HG03139 (cell line): ENCODE measurements around the gene COL13A1.

Experiments
- ATAC-seq: cut with Tn5 transposase; IDR thresholded peaks from one replicate; pipeline ENCODE4 v1.9.1; 2021; ENCODE audit not compliant: unreplicated experiment

The COL13A1 gene

DNA sequence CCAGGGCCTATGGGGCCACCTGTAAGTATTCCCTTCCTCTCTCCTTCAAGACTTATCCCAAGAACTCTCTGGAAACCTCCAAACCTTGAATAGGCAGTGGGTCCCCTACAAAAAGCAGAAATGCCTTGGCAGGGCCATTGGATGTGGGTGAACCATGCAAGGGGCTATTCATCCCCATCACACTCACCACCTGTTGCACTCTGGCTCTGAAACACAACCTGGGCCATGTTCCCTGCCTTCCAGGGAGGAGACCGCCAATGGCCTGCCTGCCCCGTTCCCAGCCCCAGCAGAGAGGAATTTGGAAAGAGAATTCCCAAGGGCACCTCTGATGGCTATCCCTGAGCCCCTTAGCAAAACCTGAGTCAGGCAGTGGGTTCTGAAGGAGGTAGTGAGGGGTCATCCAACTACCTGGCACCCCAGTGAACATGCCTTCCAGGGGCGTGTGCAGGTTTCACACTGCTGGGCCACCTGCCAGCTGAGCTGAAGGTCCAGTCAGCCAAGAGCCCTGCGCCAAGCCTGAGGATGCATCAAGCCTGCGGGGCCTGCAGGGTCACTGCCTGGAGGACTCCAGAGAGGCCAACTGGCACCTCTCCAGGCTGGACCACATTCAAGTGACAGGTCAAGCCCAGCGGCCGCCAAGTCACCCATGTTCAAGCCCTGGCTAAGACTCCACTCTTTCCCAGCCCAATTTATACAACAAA, 101.3 kb downstream of the COL13A1 start:
- no peak for ATAC-seq

DNA sequence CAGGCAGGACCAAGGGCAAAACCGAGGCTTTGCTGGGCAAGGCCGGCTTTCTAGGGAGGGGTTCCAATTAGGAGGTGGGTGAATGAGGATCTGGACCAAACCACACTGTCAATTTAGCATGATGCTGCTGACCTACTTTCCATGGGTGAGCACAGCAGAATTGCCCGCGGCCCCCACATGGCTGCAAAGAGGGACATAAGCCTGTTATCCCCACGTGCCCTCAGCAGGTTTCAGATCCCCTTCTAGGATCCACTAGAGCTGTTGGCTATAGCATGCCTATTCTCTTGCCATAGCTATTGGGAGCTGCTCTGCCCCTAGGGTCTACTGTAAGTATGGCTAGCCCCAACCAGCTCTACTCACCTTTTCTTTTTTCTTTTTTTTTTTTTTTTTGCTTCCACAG, 102.8 kb downstream of the COL13A1 start:
- no peak for ATAC-seq

DNA sequence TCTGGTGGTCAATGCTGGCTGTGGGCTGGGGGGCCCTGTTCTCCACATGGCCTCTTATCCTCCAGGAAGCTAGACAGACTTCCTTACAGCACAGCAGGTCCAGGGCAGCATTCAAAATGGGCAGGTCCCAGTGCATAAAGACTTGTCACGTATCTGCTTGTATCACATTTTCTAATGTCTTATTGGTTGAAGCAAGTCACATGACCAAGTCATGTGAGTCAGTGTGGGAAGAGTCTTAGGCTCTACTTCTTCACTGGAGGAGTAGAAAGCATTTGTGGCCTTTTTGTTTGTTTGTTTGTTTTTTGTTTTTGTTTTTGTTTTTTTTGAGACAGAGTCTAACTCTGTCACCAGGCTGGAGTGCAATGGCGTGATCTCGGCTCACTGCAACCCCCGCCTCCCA, 104.7 kb downstream of the COL13A1 start:
- ATAC-seq, result no peak

DNA sequence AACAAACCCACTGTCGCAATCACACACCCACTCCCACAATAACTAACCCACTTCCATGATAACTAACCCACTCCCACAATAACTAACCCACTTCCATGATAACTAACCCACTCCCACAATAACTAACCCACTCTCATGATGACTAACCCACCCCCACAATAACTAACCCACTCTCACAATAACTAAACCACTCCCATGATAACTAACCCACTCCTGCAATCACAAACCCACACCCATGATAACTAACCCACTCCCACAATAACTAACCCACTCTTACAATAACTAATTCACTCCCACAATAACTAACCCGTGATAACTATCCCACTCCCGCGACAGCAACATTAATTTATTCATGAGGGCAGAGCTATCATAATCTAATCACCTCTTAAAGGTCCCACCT, 105.8 kb downstream of the COL13A1 start:
- ATAC-seq, result no peak

DNA sequence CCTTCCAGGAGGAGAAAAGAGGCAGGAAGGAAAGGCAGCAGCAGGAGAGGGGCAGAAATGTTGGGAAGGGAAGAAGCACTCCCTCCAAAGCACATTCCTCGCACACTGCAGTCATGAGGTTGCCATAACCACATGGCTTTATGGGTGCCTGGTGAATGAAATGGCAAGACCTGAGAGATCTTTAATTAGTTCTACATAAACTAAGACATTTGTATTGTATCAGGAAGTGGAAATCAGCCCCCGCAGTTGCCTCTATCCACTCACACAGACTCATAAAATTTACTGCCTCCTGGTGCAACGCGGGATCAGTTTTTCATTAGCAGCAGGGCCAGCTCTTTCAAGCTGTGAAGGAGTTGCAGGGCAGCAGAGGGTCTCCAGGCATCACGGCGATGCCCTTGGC, 106.4 kb downstream of the COL13A1 start:
- no peak for ATAC-seq

DNA sequence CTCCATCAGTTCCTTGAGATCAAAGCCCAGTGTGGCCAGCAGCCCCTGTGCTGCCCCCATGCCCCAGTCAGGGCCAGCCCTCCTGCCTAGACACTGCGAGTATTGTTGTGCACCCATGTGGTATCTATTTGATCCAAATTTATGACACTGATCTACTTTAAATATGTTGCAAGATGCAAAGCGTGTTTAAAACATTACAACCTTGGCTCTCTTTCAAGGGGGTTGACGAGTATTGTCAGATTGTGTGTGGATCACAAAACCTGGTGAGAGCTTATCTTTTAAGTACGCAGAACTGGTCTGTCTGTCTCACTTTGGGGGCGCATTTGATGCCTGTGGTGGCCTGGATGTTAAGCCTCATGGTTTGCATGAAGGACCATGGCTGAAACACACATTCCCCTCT, 108.9 kb downstream of the COL13A1 start:
- ATAC-seq, result no peak

DNA sequence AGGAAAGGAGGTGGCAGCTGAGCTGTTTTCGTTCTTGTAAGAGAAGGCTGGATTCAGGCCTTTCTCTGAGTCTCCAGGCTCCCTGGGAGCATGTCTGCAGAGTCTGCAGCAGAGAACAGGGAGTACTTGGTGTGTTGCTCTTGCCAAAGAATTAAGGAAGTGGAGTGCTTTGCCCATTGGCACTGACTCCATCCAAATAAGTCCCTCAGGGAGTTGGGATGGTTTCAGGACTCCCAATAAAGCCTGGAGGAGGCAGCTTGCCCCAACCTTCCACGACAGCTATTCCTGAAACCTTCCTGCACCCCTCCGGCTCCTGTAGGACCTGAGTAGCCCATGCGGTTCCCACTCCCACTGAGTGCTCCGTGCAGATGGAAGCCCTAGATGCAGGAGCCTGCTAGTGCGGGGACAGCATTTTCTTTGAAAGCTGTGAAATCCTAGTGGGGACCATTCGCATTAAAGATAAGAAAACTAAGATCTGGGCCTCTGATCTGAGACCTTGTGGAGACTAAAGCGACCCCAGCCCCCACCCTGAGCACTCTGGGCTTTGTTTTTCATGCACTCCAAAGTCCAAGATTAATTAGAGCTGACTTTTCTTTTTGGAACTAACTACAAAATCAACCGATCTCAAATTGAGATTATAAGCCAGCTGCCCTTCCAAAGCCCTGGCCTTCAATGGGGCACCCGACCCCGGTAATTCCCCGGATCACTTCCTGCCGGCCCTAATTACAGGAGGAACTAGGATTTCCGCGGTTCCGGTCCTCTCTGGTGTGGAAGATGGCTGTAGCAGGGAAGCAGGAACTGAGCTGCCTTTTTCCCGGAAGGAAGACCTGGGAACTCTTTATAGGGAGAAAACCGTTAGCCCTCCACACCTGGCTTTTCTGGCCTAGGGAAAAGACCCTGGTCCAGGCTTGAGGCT, 110.2 kb downstream of the COL13A1 start:
- no peak for ATAC-seq

DNA sequence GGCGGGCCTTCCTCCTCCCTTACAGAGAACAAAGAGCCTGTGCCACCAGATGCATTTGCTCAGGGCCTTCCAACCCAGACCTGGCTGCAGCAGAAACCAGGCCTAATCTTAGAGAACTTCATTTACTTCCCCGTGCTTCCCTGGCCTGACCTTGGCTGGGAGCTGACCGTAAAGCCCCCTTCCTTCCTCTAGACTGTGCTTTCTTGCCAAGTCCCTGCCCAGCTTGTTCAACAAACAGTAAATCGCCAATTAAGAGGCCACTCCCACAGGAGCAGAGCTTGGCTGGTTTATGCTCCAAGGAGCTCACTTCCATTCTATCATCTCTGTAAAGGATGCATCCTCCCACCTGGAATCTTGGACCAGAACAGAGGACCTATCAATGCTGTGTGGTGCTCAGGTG, 110.9 kb downstream of the COL13A1 start:
- no peak for ATAC-seq

DNA sequence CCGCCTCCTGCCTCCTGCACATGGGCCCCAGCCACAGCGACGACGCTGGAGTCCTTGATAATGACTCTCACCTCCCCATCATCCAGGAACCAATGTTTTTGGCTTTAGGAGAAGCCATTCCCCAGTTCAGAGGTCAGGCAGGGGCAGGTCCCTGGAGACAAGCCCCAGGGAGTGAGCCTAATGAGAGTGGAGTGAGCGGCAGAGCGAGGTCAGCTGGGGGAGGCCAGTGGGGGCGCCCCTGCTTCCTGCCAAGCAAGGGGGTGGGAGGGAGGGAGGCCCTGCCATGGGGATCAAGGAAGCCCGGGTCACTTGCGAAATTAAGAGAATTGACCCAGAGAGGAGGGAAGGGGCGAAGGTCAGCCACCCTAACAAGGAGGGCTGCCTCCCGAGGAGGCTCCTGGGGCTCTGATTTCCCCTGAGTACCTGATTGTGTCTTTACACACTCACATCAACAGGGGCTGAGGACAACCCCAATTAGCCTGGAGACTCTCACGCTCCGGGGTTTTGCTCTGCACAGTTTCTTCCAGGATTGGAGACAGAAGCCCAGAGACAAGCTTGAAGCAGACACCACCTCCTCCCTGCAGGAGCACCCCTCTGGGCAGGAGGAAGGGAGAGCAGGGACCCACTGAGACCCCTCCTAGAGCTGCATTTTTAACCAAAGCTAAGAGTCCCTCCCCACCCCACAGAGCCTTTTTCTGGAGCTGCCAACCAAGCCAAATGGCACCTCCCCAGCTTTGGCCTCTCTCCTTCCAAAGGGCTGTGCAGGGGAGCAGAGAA, 112.1 kb downstream of the COL13A1 start:
- ATAC-seq, result no peak

DNA sequence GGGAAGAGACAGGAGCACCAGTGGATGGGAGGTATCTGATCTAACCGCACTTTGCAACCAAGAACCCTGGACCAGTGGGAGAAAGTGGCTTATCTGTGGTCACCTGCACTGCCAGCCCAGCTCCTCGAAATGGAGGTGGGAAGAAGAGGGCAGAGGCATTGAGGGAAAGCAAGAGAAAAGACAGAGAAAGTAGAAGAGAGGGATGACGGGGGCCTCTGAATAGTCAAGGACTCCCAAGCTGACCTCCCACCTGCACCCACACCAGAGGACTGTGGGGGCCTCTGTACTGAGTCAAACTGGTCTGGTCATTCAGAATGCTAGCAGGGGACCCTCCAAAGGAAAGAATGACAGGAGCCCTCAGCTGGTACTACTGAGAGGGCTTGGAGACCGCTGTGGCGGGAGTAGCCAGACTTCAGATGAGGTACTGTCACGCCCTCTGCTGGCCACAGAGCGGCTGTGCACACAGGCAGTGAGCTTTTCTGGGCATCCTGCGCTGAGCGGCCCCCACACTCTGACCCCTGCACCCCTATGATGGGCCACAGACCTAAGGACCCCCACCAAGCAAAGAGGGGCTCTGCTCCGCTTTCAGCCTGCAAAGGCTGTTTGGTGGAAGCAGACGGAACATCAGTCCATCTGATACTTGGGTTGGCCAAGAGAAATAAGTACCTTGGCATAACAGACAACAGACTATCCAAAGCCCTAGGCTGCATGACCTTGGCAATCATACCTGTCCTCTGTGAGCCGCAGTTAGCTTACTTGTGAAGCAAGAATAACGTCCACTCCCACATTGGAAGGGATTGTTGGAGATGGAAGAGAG, 112.9 kb downstream of the COL13A1 start:
- ATAC-seq, result no peak

DNA sequence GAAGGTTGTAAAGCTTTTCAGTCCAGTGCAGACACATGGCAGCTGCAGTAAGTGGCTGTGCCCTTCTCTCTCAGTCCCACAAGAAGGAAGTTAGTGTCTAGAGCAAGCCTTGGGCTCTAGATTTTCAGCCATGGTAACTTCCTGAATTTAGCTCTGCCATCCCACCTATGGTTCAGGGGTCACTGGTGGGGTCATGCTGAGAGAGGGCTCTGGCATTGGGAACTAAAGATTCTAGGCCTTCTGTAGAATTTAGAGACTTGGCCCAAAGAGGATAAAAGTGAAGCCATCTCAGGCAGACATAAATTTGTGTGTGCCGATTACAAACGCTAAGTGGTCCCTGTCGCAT, 113.5 kb downstream of the COL13A1 start:
- ATAC-seq, result no peak

DNA sequence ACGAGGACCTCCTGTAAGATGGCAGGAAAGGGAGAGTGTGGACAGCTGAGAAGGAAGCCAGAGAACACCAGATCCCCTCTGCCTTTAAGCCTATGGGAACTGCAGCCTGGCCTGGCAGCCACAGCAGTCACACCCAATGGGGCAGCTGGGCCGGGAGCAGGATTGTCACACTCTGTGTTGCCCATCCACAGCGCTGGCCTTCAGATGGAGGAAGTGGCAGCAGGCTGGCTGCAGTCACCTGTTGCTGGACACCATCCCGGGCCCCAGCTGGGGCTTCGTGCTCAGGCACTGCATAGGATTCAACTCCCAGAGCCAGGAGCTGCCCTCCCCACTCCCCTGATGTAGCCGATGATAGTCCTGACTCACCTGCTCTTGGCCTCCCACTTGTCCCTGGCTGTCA, 114.4 kb downstream of the COL13A1 start:
- no peak for ATAC-seq

DNA sequence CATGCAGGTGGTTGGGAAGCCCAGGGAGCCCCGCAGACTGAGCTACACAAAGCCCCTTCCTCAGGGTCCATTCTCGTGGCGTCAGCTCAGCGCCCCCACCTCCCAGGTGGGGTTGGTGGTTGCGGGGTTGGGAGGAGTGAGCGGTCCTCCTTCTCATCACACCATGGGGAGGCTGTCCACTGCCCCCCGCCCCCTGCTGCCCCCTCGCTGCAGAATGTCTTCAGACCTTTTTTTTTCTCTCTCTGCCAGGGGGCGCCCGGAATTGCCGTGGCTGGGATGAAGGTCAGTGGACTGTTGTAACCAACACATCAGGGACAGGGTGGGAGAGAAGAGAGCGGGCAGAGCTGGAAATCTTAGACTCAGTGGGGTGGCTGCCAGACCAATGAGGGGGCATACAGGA, 116.3 kb downstream of the COL13A1 start:
- no peak for ATAC-seq

DNA sequence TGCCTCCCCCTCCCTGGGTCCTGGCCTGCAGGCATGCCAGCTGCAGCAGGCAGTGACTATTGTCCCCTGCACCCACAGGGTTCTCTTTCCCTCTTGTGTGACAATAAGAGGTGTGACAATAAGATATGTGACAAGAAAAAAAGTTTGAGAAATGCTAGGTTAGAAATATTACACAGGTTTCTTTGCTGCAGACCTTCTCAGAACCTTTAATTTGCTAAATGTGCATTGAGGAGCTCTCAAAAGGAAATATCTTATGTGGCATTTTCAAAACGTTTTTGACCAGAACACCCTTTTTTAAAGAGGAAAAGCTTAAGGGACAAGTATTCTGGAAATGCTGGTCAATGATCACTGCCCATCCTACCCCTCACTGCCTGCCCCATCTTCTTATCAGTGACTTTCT, 117.5 kb downstream of the COL13A1 start:
- ATAC-seq, result no peak

DNA sequence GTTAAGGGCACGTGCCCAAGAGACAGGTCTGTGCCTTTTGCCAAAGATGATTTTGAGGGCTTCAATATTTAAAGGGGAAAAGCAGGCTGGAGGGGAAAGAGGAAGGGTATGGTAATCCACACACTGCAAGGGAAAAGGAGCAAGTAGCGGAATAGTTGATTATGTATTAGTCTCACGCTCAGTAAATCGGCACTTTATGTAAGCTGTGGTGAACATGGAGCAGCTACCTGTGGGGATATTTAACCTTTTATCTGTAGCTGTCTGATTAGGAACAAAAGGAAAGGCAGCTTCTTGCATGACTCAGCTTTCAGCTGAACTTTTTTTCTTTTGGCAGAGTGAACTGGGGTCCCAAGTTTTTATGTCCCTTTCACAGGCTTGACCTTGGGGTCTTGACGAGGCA, 123.4 kb downstream of the COL13A1 start:
- no peak for ATAC-seq

DNA sequence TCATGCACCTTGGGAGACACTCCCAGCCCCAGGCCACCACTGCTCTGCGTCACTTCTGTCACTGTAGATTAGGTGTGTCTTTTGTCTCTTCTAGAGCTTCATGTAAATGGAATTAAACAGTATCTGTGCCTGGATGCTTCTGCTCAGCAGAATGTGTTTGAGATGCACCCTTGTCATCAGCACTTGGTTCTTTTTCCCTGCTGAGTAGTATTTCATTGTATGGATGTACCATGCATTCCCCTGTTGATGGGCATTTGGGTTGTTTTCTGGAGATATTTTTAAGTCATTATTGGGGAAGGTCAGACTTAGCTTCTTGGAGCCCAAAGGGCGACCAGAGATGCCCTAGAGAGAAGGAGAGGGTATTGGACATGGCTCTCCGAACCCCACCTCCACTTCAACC, 126.6 kb downstream of the COL13A1 start:
- no peak for ATAC-seq

DNA sequence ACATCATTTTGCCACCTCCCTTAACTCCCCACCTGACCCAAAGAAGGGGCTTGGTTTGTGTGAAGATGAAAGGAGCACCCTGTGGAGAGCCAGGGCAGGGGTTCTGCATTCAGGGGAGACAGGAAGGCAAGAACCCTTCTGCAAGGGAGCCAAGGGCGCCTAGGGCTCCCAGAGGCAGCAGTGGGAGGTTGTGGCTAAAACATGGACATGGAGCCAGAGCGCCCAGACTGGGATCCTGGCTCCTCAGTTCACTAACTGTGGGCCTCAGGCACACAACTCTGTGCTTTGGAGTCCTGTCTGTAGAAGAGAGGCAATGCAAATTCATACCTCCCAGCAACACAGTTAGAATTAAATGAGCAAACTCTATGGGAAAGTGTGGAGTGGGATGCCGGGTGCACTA, 127.9 kb downstream of the COL13A1 start:
- no peak for ATAC-seq

DNA sequence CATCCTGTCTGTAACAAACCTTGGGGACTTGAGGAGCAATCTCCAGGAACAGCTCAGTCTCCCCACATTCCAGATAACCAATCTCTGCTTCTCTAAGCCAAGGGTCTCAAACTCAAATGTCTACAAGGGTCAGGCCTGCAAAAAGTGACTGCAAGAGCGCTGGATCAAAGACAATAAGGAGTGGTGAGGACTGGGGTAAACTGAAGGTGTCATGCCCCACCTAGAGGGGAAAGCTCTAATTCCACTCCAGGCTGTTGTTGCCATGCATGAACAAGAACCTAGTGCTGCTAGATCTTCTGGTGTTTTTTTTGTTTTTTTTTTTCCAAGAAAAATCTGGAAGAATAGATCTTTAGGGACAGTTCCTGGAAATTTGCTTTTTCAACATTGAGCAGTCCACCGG, 133.1 kb downstream of the COL13A1 start:
- no peak for ATAC-seq

DNA sequence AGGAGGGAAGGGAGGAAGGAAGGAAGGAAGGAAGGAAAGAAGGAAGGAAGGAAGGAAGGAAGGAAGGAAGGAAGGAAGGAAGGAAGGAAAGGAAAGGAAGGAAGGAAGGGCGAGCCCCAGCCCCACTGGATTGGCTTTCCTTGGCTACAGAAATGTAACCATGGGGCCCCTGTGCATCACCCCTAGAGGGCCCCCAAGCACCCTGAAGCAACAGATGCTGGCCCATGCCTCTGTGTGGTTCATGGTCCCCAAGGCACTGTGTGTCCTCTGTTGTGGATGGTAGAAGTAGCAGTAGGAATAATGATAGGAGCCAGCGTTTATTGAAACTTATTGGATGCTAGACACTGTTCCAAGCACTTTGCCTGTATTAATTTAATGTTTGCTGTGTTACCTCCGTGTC, 134.4 kb downstream of the COL13A1 start:
- no peak for ATAC-seq

DNA sequence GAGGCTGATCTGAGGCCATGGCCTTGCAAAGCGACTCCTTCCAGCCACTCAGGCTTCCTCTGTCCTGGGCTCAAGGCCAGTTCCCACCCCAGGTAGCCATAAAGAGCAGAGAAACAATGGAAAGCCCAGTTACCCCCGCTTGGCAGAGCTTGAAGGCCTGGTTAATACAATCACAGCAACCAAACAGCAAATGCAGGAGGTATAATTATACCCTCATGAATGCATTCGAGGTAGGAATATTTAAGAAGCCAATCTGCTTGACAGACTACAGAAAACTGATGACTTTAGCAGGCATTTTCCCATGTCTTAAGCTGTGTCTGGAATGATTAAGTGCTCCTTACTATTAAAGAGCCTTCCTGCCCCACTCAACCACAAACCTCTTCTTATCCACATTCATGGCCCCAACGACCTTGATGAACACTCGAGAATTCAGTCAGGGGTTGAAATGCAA, 136.9 kb downstream of the COL13A1 start:
- ATAC-seq, result no peak

DNA sequence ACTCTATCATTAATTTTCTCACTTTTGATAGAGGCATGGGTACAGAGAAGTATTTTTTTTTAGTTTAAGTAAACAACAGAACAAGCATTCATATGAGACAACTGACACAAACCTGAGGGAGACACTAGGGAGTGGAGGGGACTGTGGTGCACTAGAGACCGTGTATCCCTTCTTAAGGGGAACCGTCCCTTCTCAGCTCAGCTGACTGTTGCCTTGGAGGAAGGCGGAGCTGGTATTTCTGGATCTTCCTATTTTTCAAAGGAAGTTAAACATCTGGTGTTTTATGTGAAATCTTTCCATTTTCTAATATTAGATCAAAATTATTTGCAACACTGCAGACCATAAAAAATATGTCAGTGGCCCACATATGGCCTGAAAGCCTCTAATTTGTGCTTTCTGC, 137.4 kb downstream of the COL13A1 start:
- no peak for ATAC-seq
